ENCODE measurements around the gene GATB. TPM values are rescaled to one million over a fixed set of nuclear protein-coding genes. Genes with fewer than 3 reads are reported as not detected.

GATB gene
- total and polyA plus RNA-seq, 2 experiments from 2014 or later: 17.7 to 18.9 TPM

DNA sequence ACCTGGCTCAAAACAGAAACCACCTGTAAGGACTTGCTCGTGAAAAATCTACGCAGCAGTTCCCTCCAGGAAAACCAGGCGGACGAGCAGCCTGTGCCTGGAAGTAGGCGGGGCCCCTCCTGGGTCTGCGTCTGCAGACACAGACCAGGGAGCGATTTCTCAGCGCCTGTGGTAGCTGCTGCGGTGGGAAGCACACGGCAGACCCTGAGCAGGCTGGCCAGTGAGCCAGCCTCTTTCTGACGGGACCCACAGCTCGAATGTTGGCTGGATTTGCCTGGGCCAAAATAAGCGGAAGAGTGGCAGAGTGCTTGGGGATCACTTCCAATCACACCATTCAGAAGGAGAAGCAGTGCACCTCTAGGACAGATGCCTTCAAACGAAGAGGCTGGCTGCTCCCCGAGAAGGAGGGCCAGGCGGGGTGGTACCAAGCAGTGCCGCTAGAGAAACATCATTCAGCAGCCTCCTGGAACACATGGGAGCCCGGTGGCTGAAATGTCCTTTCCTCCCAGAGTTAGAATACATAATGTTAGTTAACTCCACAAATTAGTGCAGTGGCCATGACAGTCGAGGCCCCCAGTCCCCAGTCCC, 85.9 kb downstream of the GATB start:
- H3K9me2 ChIP-seq (ENCODE audit: insufficient read depth): no peaks in the 10 kb centered on the region
- ATAC-seq: peak; percentile 89
- no peaks in the 10 kb centered on the region for H3F3A ChIP-seq (replicated peaks; ENCODE audit: low read depth)
- no peak overlapping the region for H3K4me3 ChIP-seq
- H3K27ac ChIP-seq (ENCODE audit: low read depth): no peak overlapping the region
- Mint-ChIP-seq H3K36me3 (ENCODE audit: low read depth) (no peaks in the 10 kb centered on the region; the same call in 2 of the 3 replicates), H3K4me1 (peaks cover 24% of the 10 kb centered on the region), H3K9me3 (no peaks in the 10 kb centered on the region), H3K27me3 (ENCODE audit: insufficient read depth, low read depth, poor library complexity) (no peaks in the 10 kb centered on the region), H3K4me3 (no peak overlapping the region), H3K27ac (peak overlapping the region; percentile 42)
- peak; percentile 87 for DNase-seq (ENCODE audit: low spot score)
- TF ChIP-seq ZNF114 (CRISPR knock-in tag; IDR thresholded peaks at IDR 0.05) (no peak), EZH2phosphoT487 (IDR thresholded peaks at IDR 0.05; ENCODE audit: unreplicated experiment) (no peak), NANOG (IDR thresholded peaks at IDR 0.05; ENCODE audit: borderline replicate concordance) (no peak)
- TF ChIP-seq, protein P1, sequence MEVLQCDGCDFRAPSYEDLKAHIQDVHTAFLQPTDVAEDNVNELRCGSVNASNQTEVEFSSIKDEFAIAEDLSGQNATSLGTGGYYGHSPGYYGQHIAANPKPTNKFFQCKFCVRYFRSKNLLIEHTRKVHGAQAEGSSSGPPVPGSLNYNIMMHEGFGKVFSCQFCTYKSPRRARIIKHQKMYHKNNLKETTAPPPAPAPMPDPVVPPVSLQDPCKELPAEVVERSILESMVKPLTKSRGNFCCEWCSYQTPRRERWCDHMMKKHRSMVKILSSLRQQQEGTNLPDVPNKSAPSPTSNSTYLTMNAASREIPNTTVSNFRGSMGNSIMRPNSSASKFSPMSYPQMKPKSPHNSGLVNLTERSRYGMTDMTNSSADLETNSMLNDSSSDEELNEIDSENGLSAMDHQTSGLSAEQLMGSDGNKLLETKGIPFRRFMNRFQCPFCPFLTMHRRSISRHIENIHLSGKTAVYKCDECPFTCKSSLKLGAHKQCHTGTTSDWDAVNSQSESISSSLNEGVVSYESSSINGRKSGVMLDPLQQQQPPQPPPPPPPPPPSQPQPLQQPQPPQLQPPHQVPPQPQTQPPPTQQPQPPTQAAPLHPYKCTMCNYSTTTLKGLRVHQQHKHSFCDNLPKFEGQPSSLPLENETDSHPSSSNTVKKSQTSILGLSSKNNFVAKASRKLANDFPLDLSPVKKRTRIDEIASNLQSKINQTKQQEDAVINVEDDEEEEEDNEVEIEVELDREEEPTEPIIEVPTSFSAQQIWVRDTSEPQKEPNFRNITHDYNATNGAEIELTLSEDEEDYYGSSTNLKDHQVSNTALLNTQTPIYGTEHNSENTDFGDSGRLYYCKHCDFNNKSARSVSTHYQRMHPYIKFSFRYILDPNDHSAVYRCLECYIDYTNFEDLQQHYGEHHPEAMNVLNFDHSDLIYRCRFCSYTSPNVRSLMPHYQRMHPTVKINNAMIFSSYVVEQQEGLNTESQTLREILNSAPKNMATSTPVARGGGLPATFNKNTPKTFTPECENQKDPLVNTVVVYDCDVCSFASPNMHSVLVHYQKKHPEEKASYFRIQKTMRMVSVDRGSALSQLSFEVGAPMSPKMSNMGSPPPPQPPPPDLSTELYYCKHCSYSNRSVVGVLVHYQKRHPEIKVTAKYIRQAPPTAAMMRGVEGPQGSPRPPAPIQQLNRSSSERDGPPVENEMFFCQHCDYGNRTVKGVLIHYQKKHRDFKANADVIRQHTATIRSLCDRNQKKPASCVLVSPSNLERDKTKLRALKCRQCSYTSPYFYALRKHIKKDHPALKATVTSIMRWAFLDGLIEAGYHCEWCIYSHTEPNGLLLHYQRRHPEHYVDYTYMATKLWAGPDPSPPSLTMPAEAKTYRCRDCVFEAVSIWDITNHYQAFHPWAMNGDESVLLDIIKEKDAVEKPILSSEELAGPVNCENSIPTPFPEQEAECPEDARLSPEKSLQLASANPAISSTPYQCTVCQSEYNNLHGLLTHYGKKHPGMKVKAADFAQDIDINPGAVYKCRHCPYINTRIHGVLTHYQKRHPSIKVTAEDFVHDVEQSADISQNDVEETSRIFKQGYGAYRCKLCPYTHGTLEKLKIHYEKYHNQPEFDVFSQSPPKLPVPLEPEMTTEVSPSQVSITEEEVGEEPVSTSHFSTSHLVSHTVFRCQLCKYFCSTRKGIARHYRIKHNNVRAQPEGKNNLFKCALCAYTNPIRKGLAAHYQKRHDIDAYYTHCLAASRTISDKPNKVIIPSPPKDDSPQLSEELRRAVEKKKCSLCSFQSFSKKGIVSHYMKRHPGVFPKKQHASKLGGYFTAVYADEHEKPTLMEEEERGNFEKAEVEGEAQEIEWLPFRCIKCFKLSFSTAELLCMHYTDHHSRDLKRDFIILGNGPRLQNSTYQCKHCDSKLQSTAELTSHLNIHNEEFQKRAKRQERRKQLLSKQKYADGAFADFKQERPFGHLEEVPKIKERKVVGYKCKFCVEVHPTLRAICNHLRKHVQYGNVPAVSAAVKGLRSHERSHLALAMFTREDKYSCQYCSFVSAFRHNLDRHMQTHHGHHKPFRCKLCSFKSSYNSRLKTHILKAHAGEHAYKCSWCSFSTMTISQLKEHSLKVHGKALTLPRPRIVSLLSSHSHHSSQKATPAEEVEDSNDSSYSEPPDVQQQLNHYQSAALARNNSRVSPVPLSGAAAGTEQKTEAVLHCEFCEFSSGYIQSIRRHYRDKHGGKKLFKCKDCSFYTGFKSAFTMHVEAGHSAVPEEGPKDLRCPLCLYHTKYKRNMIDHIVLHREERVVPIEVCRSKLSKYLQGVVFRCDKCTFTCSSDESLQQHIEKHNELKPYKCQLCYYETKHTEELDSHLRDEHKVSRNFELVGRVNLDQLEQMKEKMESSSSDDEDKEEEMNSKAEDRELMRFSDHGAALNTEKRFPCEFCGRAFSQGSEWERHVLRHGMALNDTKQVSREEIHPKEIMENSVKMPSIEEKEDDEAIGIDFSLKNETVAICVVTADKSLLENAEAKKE (CRISPR knock-in tag; IDR thresholded peaks at IDR 0.05): no peak
- TF ChIP-seq, protein P2, sequence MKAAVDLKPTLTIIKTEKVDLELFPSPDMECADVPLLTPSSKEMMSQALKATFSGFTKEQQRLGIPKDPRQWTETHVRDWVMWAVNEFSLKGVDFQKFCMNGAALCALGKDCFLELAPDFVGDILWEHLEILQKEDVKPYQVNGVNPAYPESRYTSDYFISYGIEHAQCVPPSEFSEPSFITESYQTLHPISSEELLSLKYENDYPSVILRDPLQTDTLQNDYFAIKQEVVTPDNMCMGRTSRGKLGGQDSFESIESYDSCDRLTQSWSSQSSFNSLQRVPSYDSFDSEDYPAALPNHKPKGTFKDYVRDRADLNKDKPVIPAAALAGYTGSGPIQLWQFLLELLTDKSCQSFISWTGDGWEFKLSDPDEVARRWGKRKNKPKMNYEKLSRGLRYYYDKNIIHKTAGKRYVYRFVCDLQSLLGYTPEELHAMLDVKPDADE (IDR thresholded peaks at IDR 0.05): no peak
- H3K36me3 ChIP-seq (ENCODE audit: insufficient read depth): no peaks in the 10 kb centered on the region
- no peaks in the 10 kb centered on the region for H3K27me3 ChIP-seq (ENCODE audit: insufficient read depth)
- no peak overlapping the region for H2AFZ ChIP-seq
- no peaks in the 10 kb centered on the region for H3K4me1 ChIP-seq (ENCODE audit: insufficient read depth)
- no peaks in the 10 kb centered on the region for H4K20me1 ChIP-seq (replicated peaks; ENCODE audit: insufficient read depth)
- no peaks in the 10 kb centered on the region for H3K79me2 ChIP-seq (replicated peaks; ENCODE audit: insufficient read depth)
- H3K4me2 ChIP-seq: no peak overlapping the region
